HG02885 (cell line): ENCODE measurements around the gene TECTB.

ENCODE experiments used
- ATAC-seq: cut with Tn5 transposase; IDR thresholded peaks from one replicate; pipeline ENCODE4 v1.9.1; 2021; ENCODE audit warnings: mild to moderate bottlenecking; ENCODE audit not compliant: unreplicated experiment, poor library complexity

Gene TECTB

DNA sequence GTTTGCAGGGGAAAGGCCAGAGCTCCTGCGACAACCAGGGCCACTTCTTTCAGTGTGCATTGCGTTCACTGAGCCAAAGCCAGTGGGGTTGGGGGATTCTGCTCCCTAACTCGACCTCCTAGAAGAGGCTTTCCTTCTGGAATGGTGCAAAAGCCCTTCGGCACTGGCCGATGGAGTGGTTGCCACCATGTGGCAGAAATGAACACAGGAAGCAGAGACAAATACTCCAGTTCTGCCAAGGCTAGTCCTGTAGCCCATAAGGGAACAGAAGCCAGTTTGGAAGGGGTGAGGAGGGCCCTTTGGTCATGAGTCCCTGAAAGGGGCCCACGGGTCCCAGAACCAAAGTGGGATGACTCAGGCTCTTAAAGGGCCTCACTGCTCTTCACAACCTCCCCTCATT is 61.1 kb downstream of the TECTB start:
- no peak for ATAC-seq

DNA sequence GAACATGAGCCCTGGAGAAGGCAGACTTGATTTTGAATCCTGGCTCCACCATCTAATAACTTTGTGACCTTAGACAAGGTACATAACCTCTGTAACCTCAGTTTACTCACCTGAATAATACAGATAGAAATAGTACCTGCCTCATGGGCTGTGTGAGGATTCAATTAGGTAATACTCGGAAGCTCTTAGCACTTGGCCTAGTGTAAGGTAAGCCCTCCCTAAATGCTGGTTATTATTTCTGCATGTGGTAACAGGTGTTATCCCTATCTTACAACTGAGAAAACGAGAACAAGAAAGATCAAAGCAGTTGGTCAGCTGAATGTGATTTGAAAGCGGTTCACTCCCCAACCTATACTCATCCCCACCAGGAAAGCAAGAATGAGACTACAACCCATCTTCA is 62.0 kb downstream of the TECTB start:
- no peak for ATAC-seq

DNA sequence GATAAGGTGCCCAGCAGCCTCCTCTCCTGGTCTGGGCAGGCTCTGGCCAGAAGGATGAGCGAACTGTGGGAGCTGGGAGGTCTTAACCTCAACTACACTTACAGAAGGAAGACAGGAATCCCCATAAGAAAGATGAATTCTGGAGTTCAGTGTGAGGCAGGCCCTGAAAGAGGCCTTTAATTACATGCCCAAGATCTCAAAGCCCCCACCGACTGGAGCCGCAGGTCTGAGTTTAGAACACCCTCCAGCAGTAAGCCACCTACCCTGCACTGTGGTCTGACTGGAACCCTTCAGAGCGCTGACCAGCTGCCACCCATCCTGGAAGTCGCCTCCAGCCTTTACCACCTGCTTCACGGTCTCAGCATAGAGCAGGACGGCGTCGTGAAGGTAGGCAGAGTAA is 62.5 kb downstream of the TECTB start:
- no peak for ATAC-seq

DNA sequence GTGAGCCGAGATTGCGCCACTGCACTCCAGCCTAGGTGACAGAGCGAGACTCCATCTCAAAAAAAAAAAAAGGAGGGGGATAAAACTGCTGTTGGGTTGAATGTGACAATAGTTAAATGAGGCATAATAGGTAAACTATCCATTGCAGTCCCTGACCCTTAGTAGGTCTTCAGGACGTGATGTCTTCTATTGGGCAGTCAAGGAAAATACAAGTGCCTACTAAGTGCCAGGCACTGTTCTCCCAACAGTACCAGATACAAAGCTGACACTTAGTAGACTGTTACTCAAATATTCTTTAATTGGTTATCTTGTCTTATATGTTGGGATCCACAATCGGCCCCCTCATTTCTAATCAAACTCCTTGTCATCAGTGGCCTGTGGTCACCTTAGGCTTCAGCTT is 63.6 kb downstream of the TECTB start:
- ATAC-seq = no peak

DNA sequence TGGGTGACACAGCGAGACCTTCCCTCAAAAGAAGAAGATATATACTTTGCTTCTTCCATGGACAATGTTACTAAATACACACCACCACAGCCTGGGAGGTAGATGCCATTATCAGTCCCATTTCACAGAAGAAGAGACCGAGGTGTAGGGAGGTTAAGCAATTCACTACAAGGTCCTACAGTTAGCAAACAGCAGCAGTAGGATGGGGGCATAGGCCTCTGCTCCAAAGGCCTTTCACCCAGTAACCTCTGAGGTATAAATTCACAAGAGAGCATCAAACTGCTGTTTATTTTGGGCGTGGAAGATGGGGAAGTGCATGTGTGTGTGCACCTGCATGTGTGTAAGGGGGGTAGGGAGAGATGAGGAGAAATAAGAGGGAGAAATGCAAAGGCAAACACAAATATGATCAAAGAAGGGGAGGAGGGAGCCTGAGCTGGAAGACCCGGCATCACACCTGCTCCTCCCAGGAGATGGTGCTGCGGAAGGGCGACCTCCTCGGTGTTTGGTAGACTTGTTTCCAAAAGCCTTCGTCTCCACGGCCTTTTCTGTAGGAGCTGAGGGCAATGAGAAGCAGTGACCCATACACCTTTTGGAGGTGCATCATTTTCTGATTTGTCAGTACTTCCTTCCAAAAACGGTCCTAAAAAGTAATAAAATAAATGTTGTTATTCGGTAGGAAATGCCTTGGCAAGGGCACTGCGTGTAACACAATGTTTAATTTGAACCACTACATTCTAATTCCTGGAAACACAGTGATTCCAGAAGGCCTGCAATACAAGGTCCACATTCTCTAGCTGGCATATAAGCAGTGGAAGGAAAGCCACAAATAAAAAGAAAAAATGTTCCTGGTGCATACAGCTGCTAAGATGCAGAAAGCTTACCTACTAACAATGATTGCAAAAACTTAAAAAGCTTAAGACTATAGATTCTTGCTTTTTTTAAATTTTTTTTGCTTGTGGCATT is 64.8 kb downstream of the TECTB start:
- ATAC-seq = no peak

DNA sequence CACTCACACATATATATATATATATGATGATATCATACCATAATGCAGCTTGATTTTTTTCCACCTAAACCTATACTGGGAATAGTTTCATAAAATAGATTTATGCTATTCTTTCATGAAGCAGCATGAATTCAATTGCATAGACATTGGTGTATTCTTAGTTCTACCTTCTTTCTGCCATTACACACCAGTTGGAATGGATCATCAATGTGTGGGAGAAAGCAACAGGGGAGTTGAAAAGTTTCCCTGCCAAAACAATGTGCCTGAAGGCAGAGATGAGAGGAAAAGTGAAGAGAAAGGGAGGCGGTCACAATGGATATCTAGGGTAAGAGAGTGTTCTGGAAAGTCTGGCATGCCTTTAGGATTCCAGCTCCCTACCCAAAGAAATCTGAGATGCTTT is 65.6 kb downstream of the TECTB start:
- no peak for ATAC-seq

DNA sequence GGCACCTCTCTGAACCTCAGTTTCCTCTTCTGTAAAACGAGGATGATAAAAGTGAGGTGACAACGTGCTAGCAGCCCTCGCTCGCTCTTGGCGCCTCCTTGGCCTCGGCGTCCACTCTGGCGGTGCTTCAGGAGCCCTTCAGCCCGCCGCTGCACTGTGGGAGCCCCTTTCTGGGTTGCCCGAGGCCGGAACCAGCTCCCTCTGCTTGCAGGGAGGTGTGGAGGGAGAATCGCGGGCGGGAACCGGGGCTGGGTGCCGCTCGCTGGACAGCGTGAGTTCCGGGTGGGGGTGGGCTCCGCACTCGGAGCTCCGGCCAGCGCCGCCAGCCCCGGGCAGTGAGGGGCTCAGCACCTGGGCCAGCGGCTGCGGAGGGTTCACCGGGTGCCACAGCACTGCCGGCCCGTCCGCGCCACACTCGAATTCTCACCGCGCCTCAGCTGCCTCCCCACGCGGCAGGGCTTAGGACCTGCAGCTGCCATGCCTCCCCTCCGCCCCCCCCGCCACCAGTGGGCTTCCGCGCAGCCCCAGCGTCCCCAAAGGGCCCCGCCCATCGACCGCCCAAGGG is 66.4 kb downstream of the TECTB start:
- ATAC-seq = no peak

DNA sequence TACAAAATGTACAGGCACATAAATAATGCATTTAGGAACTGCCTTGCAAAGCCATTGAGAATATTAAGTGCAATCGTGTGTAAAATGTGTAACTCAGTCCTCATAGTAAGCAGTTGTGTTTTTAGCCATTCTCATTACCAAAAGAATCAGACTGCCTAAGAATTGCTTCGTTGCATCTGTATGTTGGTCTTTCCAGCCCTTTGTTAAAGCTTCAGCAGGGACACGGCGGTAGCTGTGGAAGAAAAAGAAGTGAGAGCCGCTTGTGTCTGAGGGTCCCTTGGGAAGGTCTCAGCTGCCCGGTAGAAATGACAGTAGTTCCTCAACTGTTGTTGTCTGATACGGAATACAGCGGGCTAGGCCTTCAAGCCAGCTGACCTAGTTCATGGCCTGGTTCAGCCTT is 67.9 kb downstream of the TECTB start:
- no peak for ATAC-seq

DNA sequence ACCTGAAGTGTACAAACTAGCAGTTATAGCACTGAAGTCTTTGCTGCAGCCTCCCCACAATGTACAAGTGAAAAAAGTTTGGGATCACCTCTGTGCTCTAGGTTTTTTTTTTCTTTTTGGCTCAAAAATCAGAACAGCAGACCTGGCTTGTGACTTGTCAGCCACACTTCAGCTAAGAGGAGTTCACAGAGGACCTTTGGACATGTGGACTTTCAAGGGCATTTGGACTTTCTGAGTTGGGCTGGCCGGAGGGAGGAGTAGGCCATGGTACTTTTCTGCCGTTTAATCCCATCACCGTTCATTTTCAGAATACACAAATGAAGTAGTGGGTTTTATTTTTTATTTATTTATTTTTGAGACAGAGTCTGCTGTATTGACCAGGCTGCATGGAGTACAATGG is 68.8 kb downstream of the TECTB start:
- no peak for ATAC-seq

DNA sequence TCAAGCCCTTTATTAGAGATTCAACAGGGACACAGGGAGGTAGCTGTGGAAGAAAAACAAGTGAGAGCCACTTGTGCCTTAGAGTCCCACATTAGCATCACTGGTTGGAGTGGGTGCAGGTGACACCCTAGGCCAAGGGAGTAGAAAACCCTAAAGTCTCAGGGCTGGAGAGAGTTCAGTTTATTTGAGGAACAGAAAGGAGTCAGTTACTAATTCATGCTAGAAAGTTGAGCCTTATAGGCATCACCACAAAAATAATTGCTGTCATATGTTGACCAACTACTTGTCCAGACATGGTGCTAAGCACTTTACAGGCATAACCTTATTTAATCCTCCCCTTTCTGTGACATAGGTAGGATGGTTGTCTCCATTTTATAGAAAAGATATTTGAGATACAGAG is 69.8 kb downstream of the TECTB start:
- ATAC-seq = no peak
